HCT116 (cell line): ENCODE results near the gene IRF2. TPM values are rescaled to one million over a fixed set of nuclear protein-coding genes. Genes with fewer than 3 reads are reported as not detected.

Source experiments
- ATAC-seq: fragments of 200-7000 bp; cut with Tn5 transposase; 2 replicates; pipeline ENCODE4 v1.9.1; 2020; ENCODE audit warnings: mild to moderate bottlenecking, moderate library complexity
- BruUV-seq: library from RNA; stranded (reverse); fragments of 400-500 nt; replicated peaks from 2 replicates; lab custom pipeline; 2021; lab: Mats Ljungman, UMichigan
- CTCF ChIA-PET: fragments of 300-600 bp; sonication (Branson Sonifier 250); formaldehyde crosslinking; loops from one replicate; lab custom pipeline; 2021; ENCODE audit warnings: antibody characterized with exemption; lab: Charles Lee
- POLR2A ChIA-PET: fragments of 300-600, 350-600 bp; sonication (Branson Sonifier 250); formaldehyde crosslinking; loops from one replicate; lab custom pipeline; 2021; ENCODE audit warnings: antibody characterized with exemption; lab: Charles Lee
- RAD21 ChIA-PET, 2 experiments: fragments of 300-600 bp; sonication (Branson Sonifier 250); formaldehyde crosslinking; loops; one replicate each; lab custom pipeline; 2023; ENCODE audit warnings: low total read pairs in 2 of 2; ENCODE audit not compliant: uncharacterized antibody in 2 of 2, unreplicated experiment in 2 of 2, low non-redundant PET in 1 of 2; lab: Charles Lee
- DNase-seq: peaks from one replicate; pipeline ENCODE4 v3.0.0-alpha.2; 2010; ENCODE audit warnings: low read depth, low spot score
- H2AFZ ChIP-seq: fragments of 200-600 bp; shearing (Covaris generic), sonication (generic); 2 replicates; pipeline ENCODE4 v1.6.1; 2017; ENCODE audit warnings: low read depth, mixed run types, mixed read lengths, antibody characterized with exemption, low read length; ENCODE audit not compliant: poor library complexity, severe bottlenecking
- H3K27ac ChIP-seq: 2 replicates; pipeline ENCODE4 v1.5.1; 2012; ENCODE audit warnings: low read depth, low read length
- H3K27me3 ChIP-seq: fragments of 200-600 bp; sonication (generic); 2 replicates; pipeline ENCODE4 v1.6.1; 2016; ENCODE audit warnings: mixed run types, low read length, mixed read lengths; ENCODE audit not compliant: insufficient read depth
- H3K36me3 ChIP-seq, 2 experiments: fragments of 200-500 bp in 1 of 2; fragments of 200-600 bp in 1 of 2; sonication (Bioruptor generic) in 1 of 2; sonication (generic) in 1 of 2; 2 replicates each; pipeline versions ENCODE4 v1.5.1 to v1.6.1; 2014 to 2016; ENCODE audit warnings: low read length in 2 of 2, inconsistent platforms in 1 of 2, mixed read lengths in 1 of 2, mixed run types in 1 of 2; ENCODE audit not compliant: insufficient read depth in 2 of 2, control insufficient read depth in 1 of 2
- H3K4me1 ChIP-seq, 2 experiments: fragments of 200-600 bp in 1 of 2; sonication (generic) in 1 of 2; 2 replicates each; pipeline versions ENCODE4 v1.5.1 to v1.6.1; 2012 to 2017; ENCODE audit warnings: low read length in 2 of 2, inconsistent platforms in 1 of 2, mild to moderate bottlenecking in 1 of 2, mixed read lengths in 1 of 2, mixed run types in 1 of 2, moderate library complexity in 1 of 2; ENCODE audit not compliant: insufficient read depth in 2 of 2, control insufficient read depth in 1 of 2
- H3K4me2 ChIP-seq: fragments of 200-600 bp; sonication (generic); 2 replicates; pipeline ENCODE4 v1.6.1; 2017; ENCODE audit warnings: mixed run types, low read length, mixed read lengths
- H3K4me3 ChIP-seq, 2 experiments: fragments of 200-600 bp in 1 of 2; sonication (generic) in 1 of 2; replicated peaks in 1 of 2; 2 replicates each; pipeline ENCODE4 v1.5.1; 2011 to 2016; ENCODE audit warnings: low read length in 2 of 2, control low read depth in 1 of 2, low read depth in 1 of 2, mild to moderate bottlenecking in 1 of 2, mixed read lengths in 1 of 2, mixed run types in 1 of 2
- H3K79me2 ChIP-seq: fragments of 200-600 bp; sonication (generic); 2 replicates; pipeline ENCODE4 v1.6.1; 2017; ENCODE audit warnings: mild to moderate bottlenecking, mixed run types, low read length, moderate library complexity, mixed read lengths; ENCODE audit not compliant: insufficient read depth
- H3K9ac ChIP-seq: fragments of 200-600 bp; sonication (generic); 2 replicates; pipeline ENCODE4 v1.6.1; 2016; ENCODE audit warnings: low read length, mixed read lengths
- H3K9me2 ChIP-seq: fragments of 200-600 bp; sonication (generic), shearing (Covaris generic); 2 replicates; pipeline ENCODE4 v1.6.1; 2017; ENCODE audit warnings: mixed run types, mild to moderate bottlenecking, moderate library complexity; ENCODE audit not compliant: insufficient read depth
- H3K9me3 ChIP-seq, 2 experiments: fragments of 200-500 bp in 1 of 2; fragments of 200-600 bp in 1 of 2; sonication (Bioruptor generic) in 1 of 2; sonication (generic) in 1 of 2; 2 replicates each; pipeline ENCODE4 v1.6.1; 2014 to 2017; ENCODE audit warnings: low read length in 2 of 2, mixed read lengths in 2 of 2, inconsistent platforms in 1 of 2, low read depth in 1 of 2, mild to moderate bottlenecking in 1 of 2, mixed run types in 1 of 2, moderate library complexity in 1 of 2; ENCODE audit not compliant: control insufficient read depth in 1 of 2, insufficient read depth in 1 of 2
- H4K20me1 ChIP-seq: fragments of 200-600 bp; sonication (generic), shearing (Covaris generic); 2 replicates; pipeline ENCODE4 v1.6.1; 2017; ENCODE audit warnings: mixed run types, mild to moderate bottlenecking, moderate library complexity; ENCODE audit not compliant: insufficient read depth
- CBX3 ChIP-seq: IDR thresholded peaks from 2 replicates; pipeline ENCODE4 v1.6.1; 2012; ENCODE audit warnings: low read depth
- CEBPB ChIP-seq: IDR thresholded peaks from 2 replicates; pipeline ENCODE4 v1.6.1; 2012; ENCODE audit warnings: low read depth
- EGR1 ChIP-seq: IDR thresholded peaks from 2 replicates; pipeline ENCODE4 v1.6.1; 2012; ENCODE audit warnings: low read depth
- ELF1 ChIP-seq: IDR thresholded peaks from 2 replicates; pipeline ENCODE4 v1.6.1; 2012; ENCODE audit warnings: low read depth, borderline replicate concordance
- EZH2 ChIP-seq: fragments of 200-600 bp; sonication (generic); IDR thresholded peaks from 2 replicates; pipeline ENCODE4 v1.6.1; 2017; ENCODE audit warnings: antibody characterized with exemption, mixed run types
- EZH2phosphoT487 ChIP-seq: fragments of 200-600 bp; IDR thresholded peaks from 2 replicates; pipeline ENCODE4 v1.6.1; 2018; ENCODE audit warnings: antibody characterized with exemption, borderline replicate concordance
- FOSL1 ChIP-seq: IDR thresholded peaks from 2 replicates; pipeline ENCODE4 v1.6.1; 2012; ENCODE audit warnings: low read depth
- JUND ChIP-seq: IDR thresholded peaks from 2 replicates; pipeline ENCODE4 v1.6.1; 2012
- POLR2A ChIP-seq: IDR thresholded peaks from 2 replicates; pipeline ENCODE4 v1.7.0; 2011; ENCODE audit warnings: borderline replicate concordance; ENCODE audit not compliant: insufficient read depth, insufficient read length; ENCODE audit errors: extremely low read depth
- POLR2AphosphoS5 ChIP-seq: IDR thresholded peaks from 2 replicates; pipeline ENCODE4 v1.6.1; 2011; ENCODE audit warnings: mild to moderate bottlenecking, low read depth, low read length, moderate library complexity
- SP1 ChIP-seq: IDR thresholded peaks from 2 replicates; pipeline ENCODE4 v1.6.1; 2012; ENCODE audit warnings: low read depth
- SRF ChIP-seq: IDR thresholded peaks from 2 replicates; pipeline ENCODE4 v1.6.1; 2012; ENCODE audit warnings: low read depth
- TCF7L2 ChIP-seq: IDR thresholded peaks from 2 replicates; pipeline ENCODE4 v1.7.0; 2011; ENCODE audit warnings: borderline replicate concordance, inconsistent platforms; ENCODE audit not compliant: insufficient read depth, insufficient read length; ENCODE audit errors: extremely low read depth
- YY1 ChIP-seq: IDR thresholded peaks from 2 replicates; pipeline ENCODE4 v1.6.1; 2011; ENCODE audit warnings: low read length, low read depth, moderate library complexity, mild to moderate bottlenecking; ENCODE audit not compliant: insufficient replicate concordance; ENCODE audit errors: extremely low read depth
- ZFX ChIP-seq: fragments of 450-650 bp; IDR thresholded peaks from 2 replicates; pipeline ENCODE4 v1.6.1; 2017
- ZNF274 ChIP-seq: fragments of 200-500 bp; sonication (Bioruptor generic); IDR thresholded peaks from 2 replicates; pipeline ENCODE4 v1.6.1; 2014; ENCODE audit warnings: mild to moderate bottlenecking, low read depth, low read length, inconsistent platforms
- intact Hi-C: fragments of 100-400 bp; cut with micrococcal nuclease; formaldehyde crosslinking; loops from 2 replicates; pipeline ENCODE4 v1.10.0; 2022
- total RNA-seq: library from RNA; stranded (reverse); gene quantifications from one replicate; pipeline ENCODE4 v1.2.1, GENCODE V29; 2021; ENCODE audit not compliant: unreplicated experiment
- TF ChIP-seq, protein P1 (sequence below): IDR thresholded peaks from 2 replicates; pipeline ENCODE4 v1.6.1; 2012
- TF ChIP-seq, protein P2 (sequence below): IDR thresholded peaks from 2 replicates; pipeline ENCODE4 v1.6.1; 2012
- TF ChIP-seq, protein P3 (sequence below): IDR thresholded peaks from 2 replicates; pipeline ENCODE4 v1.6.1; 2011; ENCODE audit warnings: mild to moderate bottlenecking, low read length, moderate library complexity; ENCODE audit not compliant: insufficient replicate concordance; ENCODE audit errors: extremely low read depth
- TF ChIP-seq, protein P4 (sequence below): IDR thresholded peaks from 2 replicates; pipeline ENCODE4 v1.6.1; 2012; ENCODE audit warnings: low read depth

Gene IRF2
- total RNA-seq, 1 experiment from 2014 or later, result 10.6 TPM

DNA sequence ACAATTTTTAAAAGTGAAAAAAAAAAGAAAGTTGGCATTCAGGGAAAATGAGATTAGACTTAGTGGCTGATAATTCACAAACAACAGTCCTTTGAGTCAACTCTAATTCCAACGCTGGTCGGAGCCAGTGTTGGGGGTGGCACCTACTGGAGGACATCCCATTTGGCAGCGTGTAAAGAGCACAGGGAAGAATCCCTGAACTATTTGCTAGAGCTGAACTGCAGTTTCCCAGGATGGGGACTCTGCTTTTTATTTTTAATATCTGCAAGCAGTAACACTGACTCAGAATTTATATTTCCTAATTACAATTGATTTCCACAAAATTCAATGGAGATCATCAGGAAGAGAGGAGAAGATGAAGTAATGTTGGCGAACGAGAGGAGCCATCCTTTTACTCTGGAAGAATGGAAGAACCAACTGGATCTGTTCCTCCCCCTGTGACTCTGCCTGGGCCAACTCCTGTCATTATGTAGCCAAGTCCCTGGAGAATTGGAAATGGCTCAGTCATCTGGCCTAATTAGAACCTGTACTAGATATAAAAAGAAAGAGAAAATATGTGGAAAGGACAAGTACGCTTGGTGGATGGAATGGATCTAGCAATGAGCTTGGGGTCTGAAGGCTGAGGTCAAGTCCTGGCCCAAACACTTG, 76.7 kb downstream of the IRF2 start:
- POLR2A ChIA-PET, result no interaction called here
- no peak for ATAC-seq
- no peak overlapping the region for H3K4me3 ChIP-seq
- H3K9me3 ChIP-seq, result no peaks in the 10 kb centered on the region
- no peaks in the 10 kb centered on the region for H3K79me2 ChIP-seq
- no peak overlapping the region for H3K27ac ChIP-seq
- no peak for DNase-seq
- CTCF ChIA-PET, result no interaction called here
- H3K4me2 ChIP-seq, result no peak overlapping the region
- RAD21 ChIA-PET, result no interaction called here
- TF ChIP-seq EZH2 (no peak), CBX3 (no peak), ELF1 (no peak), ZFX (no peak), EZH2phosphoT487 (no peak), POLR2A (no peak), FOSL1 (no peak), CEBPB (no peak), EGR1 (no peak), JUND (no peak), SRF (no peak), TCF7L2 (no peak), ZNF274 (no peak), YY1 (no peak), POLR2AphosphoS5 (no peak), SP1 (no peak)
- TF ChIP-seq, protein P1, sequence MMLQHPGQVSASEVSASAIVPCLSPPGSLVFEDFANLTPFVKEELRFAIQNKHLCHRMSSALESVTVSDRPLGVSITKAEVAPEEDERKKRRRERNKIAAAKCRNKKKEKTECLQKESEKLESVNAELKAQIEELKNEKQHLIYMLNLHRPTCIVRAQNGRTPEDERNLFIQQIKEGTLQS, result no peak
- TF ChIP-seq, protein P2, sequence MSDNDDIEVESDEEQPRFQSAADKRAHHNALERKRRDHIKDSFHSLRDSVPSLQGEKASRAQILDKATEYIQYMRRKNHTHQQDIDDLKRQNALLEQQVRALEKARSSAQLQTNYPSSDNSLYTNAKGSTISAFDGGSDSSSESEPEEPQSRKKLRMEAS, result no peak
- TF ChIP-seq, protein P3, sequence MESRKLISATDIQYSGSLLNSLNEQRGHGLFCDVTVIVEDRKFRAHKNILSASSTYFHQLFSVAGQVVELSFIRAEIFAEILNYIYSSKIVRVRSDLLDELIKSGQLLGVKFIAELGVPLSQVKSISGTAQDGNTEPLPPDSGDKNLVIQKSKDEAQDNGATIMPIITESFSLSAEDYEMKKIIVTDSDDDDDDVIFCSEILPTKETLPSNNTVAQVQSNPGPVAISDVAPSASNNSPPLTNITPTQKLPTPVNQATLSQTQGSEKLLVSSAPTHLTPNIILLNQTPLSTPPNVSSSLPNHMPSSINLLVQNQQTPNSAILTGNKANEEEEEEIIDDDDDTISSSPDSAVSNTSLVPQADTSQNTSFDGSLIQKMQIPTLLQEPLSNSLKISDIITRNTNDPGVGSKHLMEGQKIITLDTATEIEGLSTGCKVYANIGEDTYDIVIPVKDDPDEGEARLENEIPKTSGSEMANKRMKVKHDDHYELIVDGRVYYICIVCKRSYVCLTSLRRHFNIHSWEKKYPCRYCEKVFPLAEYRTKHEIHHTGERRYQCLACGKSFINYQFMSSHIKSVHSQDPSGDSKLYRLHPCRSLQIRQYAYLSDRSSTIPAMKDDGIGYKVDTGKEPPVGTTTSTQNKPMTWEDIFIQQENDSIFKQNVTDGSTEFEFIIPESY, result no peak
- TF ChIP-seq, protein P4, sequence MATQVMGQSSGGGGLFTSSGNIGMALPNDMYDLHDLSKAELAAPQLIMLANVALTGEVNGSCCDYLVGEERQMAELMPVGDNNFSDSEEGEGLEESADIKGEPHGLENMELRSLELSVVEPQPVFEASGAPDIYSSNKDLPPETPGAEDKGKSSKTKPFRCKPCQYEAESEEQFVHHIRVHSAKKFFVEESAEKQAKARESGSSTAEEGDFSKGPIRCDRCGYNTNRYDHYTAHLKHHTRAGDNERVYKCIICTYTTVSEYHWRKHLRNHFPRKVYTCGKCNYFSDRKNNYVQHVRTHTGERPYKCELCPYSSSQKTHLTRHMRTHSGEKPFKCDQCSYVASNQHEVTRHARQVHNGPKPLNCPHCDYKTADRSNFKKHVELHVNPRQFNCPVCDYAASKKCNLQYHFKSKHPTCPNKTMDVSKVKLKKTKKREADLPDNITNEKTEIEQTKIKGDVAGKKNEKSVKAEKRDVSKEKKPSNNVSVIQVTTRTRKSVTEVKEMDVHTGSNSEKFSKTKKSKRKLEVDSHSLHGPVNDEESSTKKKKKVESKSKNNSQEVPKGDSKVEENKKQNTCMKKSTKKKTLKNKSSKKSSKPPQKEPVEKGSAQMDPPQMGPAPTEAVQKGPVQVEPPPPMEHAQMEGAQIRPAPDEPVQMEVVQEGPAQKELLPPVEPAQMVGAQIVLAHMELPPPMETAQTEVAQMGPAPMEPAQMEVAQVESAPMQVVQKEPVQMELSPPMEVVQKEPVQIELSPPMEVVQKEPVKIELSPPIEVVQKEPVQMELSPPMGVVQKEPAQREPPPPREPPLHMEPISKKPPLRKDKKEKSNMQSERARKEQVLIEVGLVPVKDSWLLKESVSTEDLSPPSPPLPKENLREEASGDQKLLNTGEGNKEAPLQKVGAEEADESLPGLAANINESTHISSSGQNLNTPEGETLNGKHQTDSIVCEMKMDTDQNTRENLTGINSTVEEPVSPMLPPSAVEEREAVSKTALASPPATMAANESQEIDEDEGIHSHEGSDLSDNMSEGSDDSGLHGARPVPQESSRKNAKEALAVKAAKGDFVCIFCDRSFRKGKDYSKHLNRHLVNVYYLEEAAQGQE, result no peak
- H4K20me1 ChIP-seq, result no peaks in the 10 kb centered on the region
- no peaks in the 10 kb centered on the region for H3K27me3 ChIP-seq
- H3K4me1 ChIP-seq, result peaks cover 0 to 9% of the 10 kb centered on the region in 2 experiments; a peak in 1 of 4 replicates
- H3K9ac ChIP-seq, result no peak overlapping the region
- H3K36me3 ChIP-seq, result no peaks in the 10 kb centered on the region
- no peak overlapping the region for H2AFZ ChIP-seq
- no peaks in the 10 kb centered on the region for H3K9me2 ChIP-seq
- intact Hi-C loops, result no loop called here
- no TSS peak for BruUV-seq
